ENCODE measurements around the gene PLK5. TPM values are rescaled to one million over a fixed set of nuclear protein-coding genes. Genes with fewer than 3 reads are reported as not detected.
"Not testable (repeated sequence)": the region's sequence is repeated elsewhere in the genome, so short reads cannot be mapped to it uniquely, and the experiment has no call there.

Gene PLK5
- polyA plus RNA-seq, 1 donor from 2014 or later, result 3.6 TPM

- H4K20me1 ChIP-seq (ENCODE audit: insufficient read depth), result no peaks in the 10 kb centered on the region
- H3K4me2 ChIP-seq (ENCODE audit: low read length), result no peak overlapping the region
- H2AFZ ChIP-seq (ENCODE audit: low read depth, low read length), result no peak overlapping the region
- H3F3A ChIP-seq (ENCODE audit: insufficient read depth, low read length, poor library complexity, severe bottlenecking), result no peaks in the 10 kb centered on the region
- TF ChIP-seq REST (IDR thresholded peaks at IDR 0.05; ENCODE audit: borderline replicate concordance) (no peak), POLR2AphosphoS5 (IDR thresholded peaks at IDR 0.05) (no peak), RAD21 (conservative IDR thresholded peaks at IDR 0.05) (no peak), SMC3 (conservative IDR thresholded peaks at IDR 0.05; ENCODE audit: poor library complexity) (no peak), CTCF (IDR thresholded peaks at IDR 0.05; ENCODE audit: poor library complexity, severe bottlenecking) (no peak), EP300 (conservative IDR thresholded peaks at IDR 0.05; ENCODE audit: poor library complexity, severe bottlenecking) (no peak), MXI1 (conservative IDR thresholded peaks at IDR 0.05; ENCODE audit: poor library complexity, severe bottlenecking) (no peak), TAF1 (IDR thresholded peaks at IDR 0.05; ENCODE audit: low read depth) (no peak), EZH2 (IDR thresholded peaks at IDR 0.05; ENCODE audit: borderline replicate concordance, insufficient read depth, low read length, poor library complexity, severe bottlenecking) (no peak)
- H3K9me2 ChIP-seq (ENCODE audit: insufficient read depth, low read length), result no peaks in the 10 kb centered on the region
- H3K27me3 ChIP-seq (ENCODE audit: insufficient read depth, low read depth, low read length), result no peaks in the 10 kb centered on the region
- no peak overlapping the region for H3K4me3 ChIP-seq (ENCODE audit: low read length)
- H3K9ac ChIP-seq (ENCODE audit: low read length), result no peak overlapping the region
- H3K27ac ChIP-seq (ENCODE audit: low read length), result no peak overlapping the region
- no peaks in the 10 kb centered on the region for H3K9me3 ChIP-seq (ENCODE audit: low read length)
- H3K79me2 ChIP-seq (replicated peaks; ENCODE audit: insufficient read depth, low read length), result no peaks in the 10 kb centered on the region
- no peaks in the 10 kb centered on the region for H3K36me3 ChIP-seq (ENCODE audit: insufficient read depth, low read length)
Measured at GRCh38 chr19:1534972-1535371, 11.1 kb downstream of the PLK5 start.

- not testable (repeated sequence) for H3K79me2 ChIP-seq (replicated peaks; ENCODE audit: insufficient read depth, low read length); H2AFZ ChIP-seq (ENCODE audit: low read depth, low read length); H3K27me3 ChIP-seq (ENCODE audit: insufficient read depth, low read depth, low read length); H3K9ac ChIP-seq (ENCODE audit: low read length); H4K20me1 ChIP-seq (ENCODE audit: insufficient read depth); H3K9me3 ChIP-seq (ENCODE audit: low read length); H3K27ac ChIP-seq (ENCODE audit: low read length); H3K4me2 ChIP-seq (ENCODE audit: low read length); H3F3A ChIP-seq (ENCODE audit: insufficient read depth, low read length, poor library complexity, severe bottlenecking); H3K4me3 ChIP-seq (ENCODE audit: low read length); H3K36me3 ChIP-seq (ENCODE audit: insufficient read depth, low read length); H3K9me2 ChIP-seq (ENCODE audit: insufficient read depth, low read length)
Measured at GRCh38 chr19:1535699-1536098, 11.8 kb downstream of the PLK5 start.

- Histone ChIP-seq H3K4me2 (ENCODE audit: low read length) (no peak overlapping the region), H3K4me3 (ENCODE audit: low read length) (no peak overlapping the region), H3K27me3 (ENCODE audit: insufficient read depth, low read depth, low read length) (no peaks in the 10 kb centered on the region), H3K9ac (ENCODE audit: low read length) (no peak overlapping the region), H3K9me3 (ENCODE audit: low read length) (no peaks in the 10 kb centered on the region), H2AFZ (ENCODE audit: low read depth, low read length) (no peak overlapping the region), H3K79me2 (replicated peaks; ENCODE audit: insufficient read depth, low read length) (no peaks in the 10 kb centered on the region), H3F3A (ENCODE audit: insufficient read depth, low read length, poor library complexity, severe bottlenecking) (no peaks in the 10 kb centered on the region), H4K20me1 (ENCODE audit: insufficient read depth) (no peaks in the 10 kb centered on the region), H3K27ac (ENCODE audit: low read length) (no peak overlapping the region), H3K36me3 (ENCODE audit: insufficient read depth, low read length) (no peaks in the 10 kb centered on the region), H3K9me2 (ENCODE audit: insufficient read depth, low read length) (no peaks in the 10 kb centered on the region)
- TF ChIP-seq POLR2AphosphoS5 (IDR thresholded peaks at IDR 0.05) (no peak), EZH2 (IDR thresholded peaks at IDR 0.05; ENCODE audit: borderline replicate concordance, insufficient read depth, low read length, poor library complexity, severe bottlenecking) (no peak), CTCF (IDR thresholded peaks at IDR 0.05; ENCODE audit: poor library complexity, severe bottlenecking) (no peak), MXI1 (conservative IDR thresholded peaks at IDR 0.05; ENCODE audit: poor library complexity, severe bottlenecking) (no peak), RAD21 (conservative IDR thresholded peaks at IDR 0.05) (no peak)
Measured at GRCh38 chr19:1538978-1539377, 15.1 kb downstream of the PLK5 start.

- H3K9me2 ChIP-seq (ENCODE audit: insufficient read depth, low read length); H3K9ac ChIP-seq (ENCODE audit: low read length); H3K4me2 ChIP-seq (ENCODE audit: low read length); H4K20me1 ChIP-seq (ENCODE audit: insufficient read depth); H3K4me3 ChIP-seq (ENCODE audit: low read length); H2AFZ ChIP-seq (ENCODE audit: low read depth, low read length); H3K9me3 ChIP-seq (ENCODE audit: low read length); H3F3A ChIP-seq (ENCODE audit: insufficient read depth, low read length, poor library complexity, severe bottlenecking); H3K27ac ChIP-seq (ENCODE audit: low read length); H3K79me2 ChIP-seq (replicated peaks; ENCODE audit: insufficient read depth, low read length); H3K36me3 ChIP-seq (ENCODE audit: insufficient read depth, low read length); H3K27me3 ChIP-seq (ENCODE audit: insufficient read depth, low read depth, low read length): not testable (repeated sequence)
Measured at GRCh38 chr19:1539749-1540148, 15.9 kb downstream of the PLK5 start.
